HepG2 (cell line): ENCODE data around the gene AP4S1. TPM values are rescaled to one million over a fixed set of nuclear protein-coding genes. Genes with fewer than 3 reads are reported as not detected.

Experiments
- ARNT2 ChIP-seq: sonication (generic); formaldehyde crosslinking; IDR thresholded peaks from 2 replicates; pipeline ENCODE4 v1.8.0; 2022; ENCODE audit warnings: mild to moderate bottlenecking, low read depth, missing genetic modification reagents, moderate library complexity
- ELF1 ChIP-seq: sonication (generic); formaldehyde crosslinking; IDR thresholded peaks from 2 replicates; pipeline ENCODE4 v1.4.0; 2020; ENCODE audit warnings: missing genetic modification reagents
- ELF3 ChIP-seq: IDR thresholded peaks from 2 replicates; pipeline ENCODE4 v1.6.1; 2016; ENCODE audit warnings: missing genetic modification reagents, missing compliant biosample characterization
- FOXK1 ChIP-seq: sonication (generic); formaldehyde crosslinking; IDR thresholded peaks from 2 replicates; pipeline ENCODE4 v1.4.0; 2020; ENCODE audit warnings: low read depth, missing genetic modification reagents, borderline replicate concordance
- HMG20B ChIP-seq: conservative IDR thresholded peaks from 2 replicates; pipeline ENCODE4 v1.6.1; 2016; ENCODE audit warnings: missing genetic modification reagents, missing compliant biosample characterization
- KLF12 ChIP-seq: sonication (generic); formaldehyde crosslinking; IDR thresholded peaks from 2 replicates; pipeline ENCODE4 v1.4.0; 2020; ENCODE audit warnings: missing genetic modification reagents, borderline replicate concordance
- LCORL ChIP-seq, 2 experiments: fragments of 450-650 bp in 1 of 2; sonication (generic) in 1 of 2; formaldehyde crosslinking in 1 of 2; IDR thresholded peaks; 2 replicates each; pipeline versions ENCODE4 v1.5.0 to v1.6.1; 2017 to 2020; ENCODE audit warnings: antibody characterized with exemption in 1 of 2, missing genetic modification reagents in 1 of 2
- PAWR ChIP-seq: sonication (generic); formaldehyde crosslinking; IDR thresholded peaks from 2 replicates; pipeline ENCODE4 v1.4.0; 2020; ENCODE audit warnings: missing genetic modification reagents, mild to moderate bottlenecking, borderline replicate concordance
- PITX1 ChIP-seq: sonication (generic); formaldehyde crosslinking; IDR thresholded peaks from 2 replicates; pipeline ENCODE4 v1.5.1; 2020; ENCODE audit warnings: mild to moderate bottlenecking, missing genetic modification reagents
- SSRP1 ChIP-seq: IDR thresholded peaks from 2 replicates; pipeline ENCODE4 v1.6.1; 2016; ENCODE audit warnings: control low read depth
- STAT5B ChIP-seq: sonication (generic); formaldehyde crosslinking; IDR thresholded peaks from 2 replicates; pipeline ENCODE4 v1.4.0; 2020; ENCODE audit warnings: missing genetic modification reagents
- polyA plus RNA-seq, 8 experiments: library from polyadenylated mRNA; depleted of rRNA in 3 of 8; stranded (reverse) in 7 of 8; unstranded in 1 of 8; fragments of >200 nt; fragmentation: Illumina TruSeq in 4 of 8; extraction: Trizol in 4 of 8; gene quantifications; 2 replicates each; pipeline versions ENCODE4 v1.2.1 to v1.2.3, GENCODE V29; 2011 to 2016; ENCODE audit warnings: low read depth in 4 of 8, missing spikeins in 1 of 8, mixed read lengths in 1 of 8; ENCODE audit not compliant: insufficient read depth in 1 of 8
- total RNA-seq, 5 experiments: library from RNA; depleted of rRNA; stranded (reverse); fragments of >200 nt; fragmentation: Illumina TruSeq; extraction: Trizol; gene quantifications; 2 replicates each; pipeline ENCODE4 v1.2.3, GENCODE V29; 2016; ENCODE audit warnings: low read depth in 1 of 5
- TF ChIP-seq, protein P1 (sequence below): sonication (generic); formaldehyde crosslinking; IDR thresholded peaks from 2 replicates; pipeline ENCODE4 v1.4.0; 2020; ENCODE audit warnings: missing genetic modification reagents
- TF ChIP-seq, protein P2 (sequence below): IDR thresholded peaks from 2 replicates; pipeline ENCODE4 v1.6.1; 2016; ENCODE audit warnings: low read depth
- TF ChIP-seq, protein P3 (sequence below): sonication (generic); formaldehyde crosslinking; conservative IDR thresholded peaks from 2 replicates; pipeline ENCODE4 v1.8.0; 2022; ENCODE audit warnings: mild to moderate bottlenecking, moderate library complexity, missing genetic modification reagents
- TF ChIP-seq, protein P4 (sequence below): sonication (generic); IDR thresholded peaks from 2 replicates; pipeline ENCODE4 v1.6.1; 2016; ENCODE audit warnings: low read depth, borderline replicate concordance
- TF ChIP-seq, protein P5 (sequence below): IDR thresholded peaks from 2 replicates; pipeline ENCODE4 v1.6.1; 2016; ENCODE audit warnings: mild to moderate bottlenecking

AP4S1 gene
- total and polyA plus RNA-seq, 2 of the 13 experiments (the other 11 are each of a cell fraction or from before 2014, with no cell fraction given): 3.9 to 21.1 TPM

DNA sequence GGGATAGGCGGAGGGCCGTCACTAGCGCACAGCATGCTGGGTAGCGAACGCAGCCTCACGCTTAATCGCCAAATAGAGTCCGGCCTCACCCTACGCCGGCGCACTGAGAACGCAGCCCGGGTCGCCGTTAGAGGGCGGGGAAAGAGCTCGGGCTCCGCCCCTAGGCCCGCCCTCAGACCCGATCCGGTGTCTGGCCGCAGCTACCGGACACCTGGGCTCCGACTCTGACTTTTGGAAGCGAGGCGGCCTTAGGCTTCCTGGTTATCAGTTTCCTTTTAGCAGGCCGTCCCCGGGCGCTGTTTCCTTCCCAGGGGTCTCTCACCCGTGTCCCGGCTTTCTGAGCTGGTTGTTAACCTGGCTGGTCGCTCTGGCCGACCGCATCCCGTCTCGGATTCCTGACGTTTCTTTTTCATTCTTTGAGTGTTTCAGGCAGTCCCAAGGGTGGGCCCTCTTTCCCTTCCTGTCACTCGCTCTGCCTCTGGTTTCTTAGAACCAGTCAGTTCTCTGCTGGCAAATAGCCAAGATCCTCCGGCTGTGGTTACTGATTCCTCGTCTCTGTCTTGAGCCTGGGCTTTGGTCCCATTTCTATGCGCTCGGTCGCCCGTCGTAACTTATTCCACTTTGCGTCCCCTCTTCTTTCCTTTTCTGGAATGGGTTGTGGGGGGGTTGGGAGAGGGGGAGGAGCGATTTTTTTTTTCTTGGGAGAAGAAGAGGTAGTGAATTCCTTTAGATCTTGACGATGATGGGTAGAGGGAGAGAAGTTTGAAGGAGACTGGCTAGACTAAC is 1.2 kb downstream of the AP4S1 start (continued):
- no peak for TF ChIP-seq PAWR (CRISPR knock-in tag)
- TF ChIP-seq, protein P1, sequence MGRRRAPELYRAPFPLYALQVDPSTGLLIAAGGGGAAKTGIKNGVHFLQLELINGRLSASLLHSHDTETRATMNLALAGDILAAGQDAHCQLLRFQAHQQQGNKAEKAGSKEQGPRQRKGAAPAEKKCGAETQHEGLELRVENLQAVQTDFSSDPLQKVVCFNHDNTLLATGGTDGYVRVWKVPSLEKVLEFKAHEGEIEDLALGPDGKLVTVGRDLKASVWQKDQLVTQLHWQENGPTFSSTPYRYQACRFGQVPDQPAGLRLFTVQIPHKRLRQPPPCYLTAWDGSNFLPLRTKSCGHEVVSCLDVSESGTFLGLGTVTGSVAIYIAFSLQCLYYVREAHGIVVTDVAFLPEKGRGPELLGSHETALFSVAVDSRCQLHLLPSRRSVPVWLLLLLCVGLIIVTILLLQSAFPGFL (CRISPR knock-in tag): 0 out of 2 replicates have a peak, but pooled peaks have one; percentile 77
- TF ChIP-seq HMG20B (CRISPR knock-in tag): peak; percentile 45; the same call in 1 of the 2 replicates
- TF ChIP-seq, protein P2, sequence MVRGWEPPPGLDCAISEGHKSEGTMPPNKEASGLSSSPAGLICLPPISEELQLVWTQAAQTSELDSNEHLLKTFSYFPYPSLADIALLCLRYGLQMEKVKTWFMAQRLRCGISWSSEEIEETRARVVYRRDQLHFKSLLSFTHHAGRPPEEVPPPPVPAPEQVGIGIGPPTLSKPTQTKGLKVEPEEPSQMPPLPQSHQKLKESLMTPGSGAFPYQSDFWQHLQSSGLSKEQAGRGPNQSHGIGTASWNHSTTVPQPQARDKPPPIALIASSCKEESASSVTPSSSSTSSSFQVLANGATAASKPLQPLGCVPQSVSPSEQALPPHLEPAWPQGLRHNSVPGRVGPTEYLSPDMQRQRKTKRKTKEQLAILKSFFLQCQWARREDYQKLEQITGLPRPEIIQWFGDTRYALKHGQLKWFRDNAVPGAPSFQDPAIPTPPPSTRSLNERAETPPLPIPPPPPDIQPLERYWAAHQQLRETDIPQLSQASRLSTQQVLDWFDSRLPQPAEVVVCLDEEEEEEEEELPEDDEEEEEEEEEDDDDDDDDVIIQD (CRISPR knock-in tag): peak; percentile 89; the same call in 1 of the 2 replicates
- TF ChIP-seq, protein P3, sequence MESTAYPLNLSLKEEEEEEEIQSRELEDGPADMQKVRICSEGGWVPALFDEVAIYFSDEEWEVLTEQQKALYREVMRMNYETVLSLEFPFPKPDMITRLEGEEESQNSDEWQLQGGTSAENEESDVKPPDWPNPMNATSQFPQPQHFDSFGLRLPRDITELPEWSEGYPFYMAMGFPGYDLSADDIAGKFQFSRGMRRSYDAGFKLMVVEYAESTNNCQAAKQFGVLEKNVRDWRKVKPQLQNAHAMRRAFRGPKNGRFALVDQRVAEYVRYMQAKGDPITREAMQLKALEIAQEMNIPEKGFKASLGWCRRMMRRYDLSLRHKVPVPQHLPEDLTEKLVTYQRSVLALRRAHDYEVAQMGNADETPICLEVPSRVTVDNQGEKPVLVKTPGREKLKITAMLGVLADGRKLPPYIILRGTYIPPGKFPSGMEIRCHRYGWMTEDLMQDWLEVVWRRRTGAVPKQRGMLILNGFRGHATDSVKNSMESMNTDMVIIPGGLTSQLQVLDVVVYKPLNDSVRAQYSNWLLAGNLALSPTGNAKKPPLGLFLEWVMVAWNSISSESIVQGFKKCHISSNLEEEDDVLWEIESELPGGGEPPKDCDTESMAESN (CRISPR knock-in tag): peak; percentile 74; the same call in 1 of the 2 replicates
- TF ChIP-seq ELF3: peak; percentile 92
- TF ChIP-seq, protein P4, sequence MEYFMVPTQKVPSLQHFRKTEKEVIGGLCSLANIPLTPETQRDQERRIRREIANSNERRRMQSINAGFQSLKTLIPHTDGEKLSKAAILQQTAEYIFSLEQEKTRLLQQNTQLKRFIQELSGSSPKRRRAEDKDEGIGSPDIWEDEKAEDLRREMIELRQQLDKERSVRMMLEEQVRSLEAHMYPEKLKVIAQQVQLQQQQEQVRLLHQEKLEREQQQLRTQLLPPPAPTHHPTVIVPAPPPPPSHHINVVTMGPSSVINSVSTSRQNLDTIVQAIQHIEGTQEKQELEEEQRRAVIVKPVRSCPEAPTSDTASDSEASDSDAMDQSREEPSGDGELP: peak; percentile 65; the same call in 1 of the 2 replicates
- peak; percentile 31 for TF ChIP-seq ARNT2 (CRISPR knock-in tag)
- peak; percentile 76 for TF ChIP-seq ELF1 (CRISPR knock-in tag)
- TF ChIP-seq PITX1 (CRISPR knock-in tag): peak; percentile 10; the same call in 1 of the 2 replicates
- TF ChIP-seq, protein P5, sequence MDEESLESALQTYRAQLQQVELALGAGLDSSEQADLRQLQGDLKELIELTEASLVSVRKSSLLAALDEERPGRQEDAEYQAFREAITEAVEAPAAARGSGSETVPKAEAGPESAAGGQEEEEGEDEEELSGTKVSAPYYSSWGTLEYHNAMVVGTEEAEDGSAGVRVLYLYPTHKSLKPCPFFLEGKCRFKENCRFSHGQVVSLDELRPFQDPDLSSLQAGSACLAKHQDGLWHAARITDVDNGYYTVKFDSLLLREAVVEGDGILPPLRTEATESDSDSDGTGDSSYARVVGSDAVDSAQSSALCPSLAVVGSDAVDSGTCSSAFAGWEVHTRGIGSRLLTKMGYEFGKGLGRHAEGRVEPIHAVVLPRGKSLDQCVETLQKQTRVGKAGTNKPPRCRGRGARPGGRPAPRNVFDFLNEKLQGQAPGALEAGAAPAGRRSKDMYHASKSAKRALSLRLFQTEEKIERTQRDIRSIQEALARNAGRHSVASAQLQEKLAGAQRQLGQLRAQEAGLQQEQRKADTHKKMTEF (CRISPR knock-in tag): peak; percentile 80
- TF ChIP-seq FOXK1 (CRISPR knock-in tag): peak; percentile 40; the same call in 1 of the 2 replicates
- no peak for TF ChIP-seq STAT5B
- peak; percentile 97 for TF ChIP-seq LCORL (IDR thresholded peaks at IDR 0.05)
- peak; percentile 90 for TF ChIP-seq LCORL (CRISPR knock-in tag; IDR thresholded peaks at IDR 0.05)
- TF ChIP-seq KLF12: peak; percentile 12; the same call in 1 of the 2 replicates
- peak; percentile 81; the same call in 1 of the 2 replicates for TF ChIP-seq SSRP1
